Liver (tissue), 9 donors: Measurements from ENCODE around the gene TAF6. TPM values are rescaled to one million over a fixed set of nuclear protein-coding genes. Genes with fewer than 3 reads are reported as not detected.
"Not testable (repeated sequence)": the region's sequence is repeated elsewhere in the genome, so short reads cannot be mapped to it uniquely, and the experiment has no call there.

Source experiments
- DNase-seq: peaks from one replicate; pipeline ENCODE4 v3.0.0-alpha.2; 2017; ENCODE audit warnings: low spot score
- H3K27ac ChIP-seq, 2 donors: one replicate each; pipeline ENCODE4 v1.7.0; 2013; ENCODE audit warnings: inconsistent platforms in 2 of 2, low read length in 2 of 2, control low read depth in 1 of 2, low read depth in 1 of 2, mild to moderate bottlenecking in 1 of 2
- H3K27me3 ChIP-seq, 4 donors: one replicate each; pipeline versions ENCODE4 v1.6.1 to v1.7.0; 2013; ENCODE audit warnings: low read length in 3 of 4, inconsistent platforms in 1 of 4, mild to moderate bottlenecking in 1 of 4, moderate library complexity in 1 of 4; ENCODE audit not compliant: control insufficient read depth in 4 of 4, insufficient read depth in 4 of 4
- H3K36me3 ChIP-seq, 4 donors: one replicate each; pipeline versions ENCODE4 v1.6.1 to v1.7.0; 2013; ENCODE audit warnings: low read length in 3 of 4, mild to moderate bottlenecking in 3 of 4, low read depth in 1 of 4, moderate library complexity in 1 of 4; ENCODE audit not compliant: control insufficient read depth in 4 of 4, insufficient read depth in 3 of 4
- H3K4me1 ChIP-seq, 4 donors: one replicate each; pipeline versions ENCODE4 v1.6.1 to v1.7.0; 2013; ENCODE audit warnings: low read length in 3 of 4, mild to moderate bottlenecking in 3 of 4, moderate library complexity in 1 of 4; ENCODE audit not compliant: control insufficient read depth in 4 of 4, insufficient read depth in 4 of 4
- H3K4me3 ChIP-seq, 3 donors: one replicate each; pipeline versions ENCODE4 v1.6.1 to v1.7.0; 2013; ENCODE audit warnings: low read length in 3 of 3, control low read depth in 1 of 3, low read depth in 1 of 3, mild to moderate bottlenecking in 1 of 3
- H3K9ac ChIP-seq, 2 donors: one replicate each; pipeline ENCODE4 v1.7.0; 2013; ENCODE audit warnings: low read length in 2 of 2, mild to moderate bottlenecking in 2 of 2, moderate library complexity in 2 of 2, control low read depth in 1 of 2, low read depth in 1 of 2
- H3K9me3 ChIP-seq, 4 donors: one replicate each; pipeline versions ENCODE4 v1.6.1 to v1.7.0; 2013; ENCODE audit warnings: low read length in 3 of 4; ENCODE audit not compliant: control insufficient read depth in 4 of 4
- CTCF ChIP-seq: fragments of 150-350 bp; IDR thresholded peaks from 2 replicates; pipeline ENCODE4 v1.5.1; 2017; ENCODE audit warnings: improper control_type of control experiment, low read depth, low read length; ENCODE audit not compliant: missing input control
- EGR1 ChIP-seq, 2 donors: IDR thresholded peaks; 2 replicates each; pipeline ENCODE4 v1.6.1; 2016 to 2018; ENCODE audit warnings: antibody characterized with exemption in 2 of 2, low read depth in 2 of 2
- FOXA1 ChIP-seq: IDR thresholded peaks from 2 replicates; pipeline ENCODE4 v1.6.1; 2016; ENCODE audit warnings: antibody characterized with exemption
- FOXA2 ChIP-seq: IDR thresholded peaks from 2 replicates; pipeline ENCODE4 v1.6.1; 2016; ENCODE audit warnings: antibody characterized with exemption
- GABPA ChIP-seq, 2 donors: IDR thresholded peaks in 1 of 2; conservative IDR thresholded peaks in 1 of 2; 2 replicates each; pipeline ENCODE4 v1.6.1; 2016; ENCODE audit warnings: antibody characterized with exemption in 2 of 2, mild to moderate bottlenecking in 1 of 2, moderate library complexity in 1 of 2
- HNF4A ChIP-seq, 2 donors: conservative IDR thresholded peaks; 2 replicates each; pipeline ENCODE4 v1.6.1; 2016; ENCODE audit warnings: antibody characterized with exemption in 2 of 2, mild to moderate bottlenecking in 2 of 2
- HNF4G ChIP-seq: IDR thresholded peaks from 2 replicates; pipeline ENCODE4 v1.6.1; 2016; ENCODE audit warnings: antibody characterized with exemption
- JUND ChIP-seq, 2 donors: IDR thresholded peaks; 2 replicates each; pipeline ENCODE4 v1.6.1; 2016; ENCODE audit warnings: antibody characterized with exemption in 2 of 2
- MAX ChIP-seq: IDR thresholded peaks from 2 replicates; pipeline ENCODE4 v1.6.1; 2016; ENCODE audit warnings: antibody characterized with exemption
- NR2F2 ChIP-seq: IDR thresholded peaks from 2 replicates; pipeline ENCODE4 v1.6.1; 2016; ENCODE audit warnings: antibody characterized with exemption
- RAD21 ChIP-seq, 2 donors: IDR thresholded peaks; 2 replicates each; pipeline ENCODE4 v1.6.1; 2016; ENCODE audit warnings: antibody characterized with exemption in 2 of 2, mild to moderate bottlenecking in 2 of 2
- REST ChIP-seq: IDR thresholded peaks from 2 replicates; pipeline ENCODE4 v1.6.1; 2016; ENCODE audit warnings: antibody characterized with exemption, mild to moderate bottlenecking
- RXRA ChIP-seq, 2 donors: IDR thresholded peaks; 2 replicates each; pipeline ENCODE4 v1.6.1; 2017 to 2018; ENCODE audit warnings: antibody characterized with exemption in 2 of 2, mild to moderate bottlenecking in 1 of 2
- SP1 ChIP-seq: IDR thresholded peaks from 2 replicates; pipeline ENCODE4 v1.6.1; 2018; ENCODE audit warnings: antibody characterized with exemption, mild to moderate bottlenecking
- TAF1 ChIP-seq: conservative IDR thresholded peaks from 2 replicates; pipeline ENCODE4 v1.6.1; 2016; ENCODE audit warnings: antibody characterized with exemption, mild to moderate bottlenecking
- YY1 ChIP-seq: IDR thresholded peaks from 2 replicates; pipeline ENCODE4 v1.6.1; 2016; ENCODE audit warnings: antibody characterized with exemption, mild to moderate bottlenecking
- WGBS: extraction: QIAGEN DNeasy Blood & Tissue Kit; methylation state at CpG from one replicate; pipeline ENCODE4 v1.1.7; 2013; 5-methylcytosine and 5-hydroxymethylcytosine counted together
- polyA plus RNA-seq, 2 donors: library from polyadenylated mRNA; stranded (reverse) in 1 of 2; unstranded in 1 of 2; fragments of 200-250 nt in 1 of 2; fragments of >200 nt in 1 of 2; fragmentation: Nextera tagmentation in 1 of 2; extraction: Ambion mirVana in 1 of 2; gene quantifications; one replicate each; pipeline versions ENCODE4 v1.2.1 to v1.2.3, GENCODE V29; 2013 to 2015
- total RNA-seq, 2 donors: library from RNA; depleted of rRNA; stranded (reverse); fragments of >200 nt; gene quantifications; one replicate each; pipeline ENCODE4 v1.2.3, GENCODE V29; 2014
- TF ChIP-seq, protein P1 (sequence below): IDR thresholded peaks from 2 replicates; pipeline ENCODE4 v1.6.1; 2016; ENCODE audit warnings: antibody characterized with exemption
- TF ChIP-seq, protein P2 (sequence below): IDR thresholded peaks from 2 replicates; pipeline ENCODE4 v1.6.1; 2016; ENCODE audit warnings: antibody characterized with exemption
- donor health status: healthy.
- donor health status: healthy.
- donor health status: healthy.
- donor health status: healthy.
- donor health status: healthy.

TAF6 gene
- total and polyA plus RNA-seq, 4 donors: 8.9 to 17.9 (median 16.2) TPM

DNA sequence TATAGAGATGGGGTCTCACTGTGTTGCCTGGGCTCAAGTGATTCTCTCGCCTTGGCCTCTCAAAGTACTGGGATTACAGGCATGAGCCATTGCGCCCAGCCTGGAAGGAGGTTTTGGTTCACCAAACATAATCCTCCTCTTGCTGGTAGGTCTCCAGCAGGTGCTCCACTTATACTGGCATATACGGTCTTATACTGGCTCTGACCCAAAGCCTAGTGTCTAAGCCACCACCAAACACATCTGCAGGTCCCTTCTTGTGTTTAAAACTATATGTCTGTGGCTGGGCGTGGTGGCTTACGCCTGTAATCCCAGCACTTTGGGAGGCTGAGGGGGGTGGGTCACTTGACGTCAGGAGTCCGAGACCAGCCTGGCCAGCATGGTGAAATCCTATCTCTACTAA is 13.0 kb upstream of the TAF6 start:
- peaks cover 6 to 28% (median 14%) of the 10 kb centered on the region in 4 donors for H3K4me1 ChIP-seq
- no peaks in the 10 kb centered on the region for H3K9me3 ChIP-seq
- WGBS: 61% methylated on average over 7 of the region's 7 CpGs
- H3K27me3 ChIP-seq: no peaks in the 10 kb centered on the region
- H3K9ac ChIP-seq: no peak overlapping the region
- no peak overlapping the region for H3K27ac ChIP-seq
- no peaks in the 10 kb centered on the region for H3K36me3 ChIP-seq
- no peak overlapping the region for H3K4me3 ChIP-seq
- TF ChIP-seq NR2F2 (no peak), JUND (IDR thresholded peaks at IDR 0.05) (no peak), HNF4G (no peak), HNF4A (conservative IDR thresholded peaks at IDR 0.05) (no peak), RXRA (IDR thresholded peaks at IDR 0.05) (no peak)
- TF ChIP-seq, protein P1, sequence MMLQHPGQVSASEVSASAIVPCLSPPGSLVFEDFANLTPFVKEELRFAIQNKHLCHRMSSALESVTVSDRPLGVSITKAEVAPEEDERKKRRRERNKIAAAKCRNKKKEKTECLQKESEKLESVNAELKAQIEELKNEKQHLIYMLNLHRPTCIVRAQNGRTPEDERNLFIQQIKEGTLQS: no peak
- no peak for DNase-seq

DNA sequence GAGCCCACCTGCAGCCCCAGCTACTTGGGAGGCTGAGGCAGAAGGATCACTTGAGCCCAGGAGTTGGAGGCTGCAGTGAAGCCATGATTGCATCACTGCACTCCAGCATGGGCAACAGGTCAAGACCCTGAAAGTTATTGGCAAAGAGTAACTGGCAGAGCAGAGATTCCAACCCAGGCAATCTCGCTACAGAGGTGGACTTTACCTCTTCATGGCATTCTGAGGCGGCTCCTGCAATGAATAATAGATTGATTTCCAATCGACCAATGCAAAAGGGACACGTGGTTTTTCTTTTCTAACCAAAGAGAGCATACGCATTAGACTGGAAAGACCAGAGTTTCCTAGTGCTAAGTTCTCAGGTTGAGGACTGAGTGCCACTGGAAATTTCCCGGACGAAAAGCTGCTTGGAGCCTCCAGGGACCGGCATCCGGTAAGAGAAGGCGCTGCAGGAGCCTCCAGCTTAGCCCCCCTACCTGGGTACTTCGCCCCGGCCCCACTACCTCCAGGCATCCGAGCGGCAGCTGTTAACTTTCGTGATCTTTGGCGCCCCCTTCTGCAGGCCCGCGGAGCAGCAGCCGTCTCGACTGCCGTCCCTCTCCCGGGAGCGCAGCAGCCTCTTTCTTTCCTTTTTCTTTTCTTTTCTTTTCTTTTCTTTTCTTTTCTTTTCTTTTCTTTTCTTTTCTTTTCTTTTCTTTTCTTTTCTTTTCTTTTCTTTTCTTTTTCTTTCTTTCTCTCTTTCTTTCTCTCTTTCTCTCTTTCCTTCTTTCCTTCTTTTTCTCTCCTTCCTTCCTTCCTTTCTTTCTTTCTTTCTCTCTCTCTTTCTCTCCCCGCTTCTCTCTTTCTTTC is 11.7 kb upstream of the TAF6 start:
- WGBS: 7% methylated on average over 24 of the region's 24 CpGs
- Histone ChIP-seq H3K4me1 (peaks cover 9 to 34% (median 18%) of the 10 kb centered on the region in 4 donors), H3K27me3 (no peaks in the 10 kb centered on the region), H3K9ac (peak overlapping the region in 1 of 2 donors; percentile 72), H3K9me3 (no peaks in the 10 kb centered on the region), H3K27ac (peak overlapping the region; percentile 29 to 36), H3K36me3 (no peaks in the 10 kb centered on the region), H3K4me3 (peak overlapping the region; percentile 23 to 53 (median 53))
- DNase-seq: peak; percentile 91
- TF ChIP-seq SP1 (peak; percentile 97), MAX (peak; percentile 77), HNF4A (conservative IDR thresholded peaks at IDR 0.05) (peak; percentile 88 to 95), HNF4G (peak; percentile 88), REST (peak; percentile 51), FOXA2 (no peak), JUND (IDR thresholded peaks at IDR 0.05) (peak; percentile 63 to 73), GABPA (IDR thresholded peaks at IDR 0.05 in 1 of 2, conservative IDR thresholded peaks at IDR 0.05 in 1 of 2) (peak in 1 of 2 donors; percentile 54), NR2F2 (peak; percentile 95), TAF1 (peak; percentile 35), FOXA1 (peak; percentile 40), CTCF (peak; percentile 76), RAD21 (IDR thresholded peaks at IDR 0.05) (peak; percentile 76 to 81), RXRA (IDR thresholded peaks at IDR 0.05) (peak; percentile 77 to 84), EGR1 (IDR thresholded peaks at IDR 0.05; ENCODE audit: low read depth in 2 of 2) (no peak), YY1 (peak; percentile 72)
- TF ChIP-seq, protein P2, sequence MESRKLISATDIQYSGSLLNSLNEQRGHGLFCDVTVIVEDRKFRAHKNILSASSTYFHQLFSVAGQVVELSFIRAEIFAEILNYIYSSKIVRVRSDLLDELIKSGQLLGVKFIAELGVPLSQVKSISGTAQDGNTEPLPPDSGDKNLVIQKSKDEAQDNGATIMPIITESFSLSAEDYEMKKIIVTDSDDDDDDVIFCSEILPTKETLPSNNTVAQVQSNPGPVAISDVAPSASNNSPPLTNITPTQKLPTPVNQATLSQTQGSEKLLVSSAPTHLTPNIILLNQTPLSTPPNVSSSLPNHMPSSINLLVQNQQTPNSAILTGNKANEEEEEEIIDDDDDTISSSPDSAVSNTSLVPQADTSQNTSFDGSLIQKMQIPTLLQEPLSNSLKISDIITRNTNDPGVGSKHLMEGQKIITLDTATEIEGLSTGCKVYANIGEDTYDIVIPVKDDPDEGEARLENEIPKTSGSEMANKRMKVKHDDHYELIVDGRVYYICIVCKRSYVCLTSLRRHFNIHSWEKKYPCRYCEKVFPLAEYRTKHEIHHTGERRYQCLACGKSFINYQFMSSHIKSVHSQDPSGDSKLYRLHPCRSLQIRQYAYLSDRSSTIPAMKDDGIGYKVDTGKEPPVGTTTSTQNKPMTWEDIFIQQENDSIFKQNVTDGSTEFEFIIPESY: peak; percentile 49
- TF ChIP-seq, protein P1: peak; percentile 98

GRCh38 chr7:100130220-100130607 is 11.1 kb upstream of the TAF6 start:
- peaks cover 9 to 35% (median 19%) of the 10 kb centered on the region in 4 donors for H3K4me1 ChIP-seq
- H3K36me3 ChIP-seq, H3K9ac ChIP-seq, H3K4me3 ChIP-seq, H3K27me3 ChIP-seq, DNase-seq, H3K27ac ChIP-seq, H3K9me3 ChIP-seq: not testable (repeated sequence)
- 98% methylated on average over 1 of the region's 1 CpG for WGBS
